ENCODE data around the gene DLL3.

DNA sequence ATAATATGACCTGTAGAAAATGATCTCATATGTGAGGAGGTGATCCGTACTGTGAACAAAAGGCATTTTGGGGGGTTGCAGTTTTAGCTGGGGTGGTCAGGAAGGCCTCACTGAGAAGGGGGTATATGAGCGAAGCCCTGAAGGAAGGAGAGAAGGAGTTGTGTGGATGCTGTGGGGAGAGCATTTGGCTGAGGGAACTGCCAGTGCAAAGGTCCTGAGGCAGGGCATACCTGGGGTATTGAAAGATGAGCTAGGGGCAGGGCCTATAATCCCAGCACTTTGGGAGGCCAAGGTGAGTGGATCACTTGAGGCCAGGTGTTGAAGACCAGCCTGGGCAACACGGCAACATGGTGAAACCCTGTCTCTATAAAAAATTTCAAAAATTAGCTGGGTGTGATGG is 18.7 kb downstream of the DLL3 start:
- TF ChIP-seq POLR2A (IDR thresholded peaks at IDR 0.05; ENCODE audit: low read length) (no peak), GATA1 (IDR thresholded peaks at IDR 0.05; ENCODE audit: low read depth, low read length) (no peak)

Data from erythroblast (primary cell).